Kidney epithelial cell (primary cell): ENCODE data around the gene ZNF778. TPM values are rescaled to one million over a fixed set of nuclear protein-coding genes. Genes with fewer than 3 reads are reported as not detected.

Experiments used
- DNase-seq: peaks from one replicate; pipeline ENCODE4 v3.0.0-alpha.2; 2010; ENCODE audit warnings: low read depth
- H3K27me3 ChIP-seq: 2 replicates; pipeline ENCODE4 v1.6.0; 2011; ENCODE audit warnings: low read length; ENCODE audit not compliant: control insufficient read depth, insufficient read depth
- H3K36me3 ChIP-seq: 2 replicates; pipeline ENCODE4 v1.5.1; 2011; ENCODE audit warnings: low read length; ENCODE audit not compliant: control insufficient read depth, insufficient read depth
- H3K4me3 ChIP-seq: 2 replicates; pipeline ENCODE4 v1.5.1; 2011; ENCODE audit warnings: low read depth, mild to moderate bottlenecking, control low read depth, low read length
- total RNA-seq: library from RNA; depleted of rRNA; stranded (reverse); fragments of >200 nt; gene quantifications from 2 replicates; pipeline ENCODE4 v1.2.3, GENCODE V29; 2015
- TF ChIP-seq, protein P1 (sequence below): IDR thresholded peaks from 2 replicates; pipeline ENCODE4 v1.5.1; 2011; ENCODE audit warnings: mild to moderate bottlenecking, moderate library complexity, low read length, control low read depth, inconsistent platforms; ENCODE audit not compliant: insufficient read depth, poor library complexity, severe bottlenecking

Gene ZNF778
- total RNA-seq, 1 donor from 2014 or later: 17.7 TPM

DNA sequence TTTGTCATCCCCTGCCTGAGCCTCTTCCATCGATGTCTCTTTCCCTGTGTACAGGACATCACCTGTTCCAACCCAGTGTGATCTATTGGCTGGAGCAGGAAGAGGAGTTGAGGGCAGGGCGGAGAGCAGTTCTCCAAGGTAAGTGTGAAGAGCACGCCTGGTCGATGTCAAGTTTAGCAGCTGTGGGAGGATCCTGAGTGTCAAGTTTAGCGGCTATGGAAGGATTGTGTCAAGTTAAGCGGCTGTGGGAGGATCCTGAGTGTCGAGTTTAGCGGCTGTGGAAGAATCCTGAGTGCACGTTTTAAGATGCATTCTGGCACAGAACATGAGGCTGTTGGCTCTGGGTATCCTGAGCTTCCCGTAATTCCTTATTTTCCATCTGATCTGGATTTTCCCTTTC is 7.2 kb downstream of the ZNF778 start:
- Histone ChIP-seq H3K36me3 (peaks cover 11% of the 10 kb centered on the region), H3K27me3 (no peaks in the 10 kb centered on the region)

DNA sequence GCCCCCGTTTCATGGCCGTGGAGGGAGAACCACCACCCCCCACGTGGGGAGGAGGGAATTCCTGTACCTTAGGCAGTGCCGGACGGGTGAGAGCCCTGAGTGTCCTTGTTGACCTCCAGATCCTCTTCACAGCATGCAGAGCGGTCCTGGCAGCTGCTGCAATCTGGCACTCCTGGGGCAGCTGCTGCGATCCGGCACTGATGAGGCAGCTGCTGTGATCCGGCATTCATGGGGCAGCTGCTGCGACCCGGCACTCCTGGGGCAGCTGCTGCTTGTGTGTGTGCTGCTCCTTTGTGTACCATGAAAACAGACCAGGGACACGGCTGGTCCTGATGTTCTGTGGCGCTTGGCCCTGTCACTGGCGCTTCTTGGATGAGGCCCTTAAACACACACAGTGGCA is 12.8 kb downstream of the ZNF778 start:
- no peak for DNase-seq
- Histone ChIP-seq H3K27me3 (no peaks in the 10 kb centered on the region), H3K36me3 (peaks cover 5% of the 10 kb centered on the region), H3K4me3 (no peak overlapping the region)
- TF ChIP-seq, protein P1, sequence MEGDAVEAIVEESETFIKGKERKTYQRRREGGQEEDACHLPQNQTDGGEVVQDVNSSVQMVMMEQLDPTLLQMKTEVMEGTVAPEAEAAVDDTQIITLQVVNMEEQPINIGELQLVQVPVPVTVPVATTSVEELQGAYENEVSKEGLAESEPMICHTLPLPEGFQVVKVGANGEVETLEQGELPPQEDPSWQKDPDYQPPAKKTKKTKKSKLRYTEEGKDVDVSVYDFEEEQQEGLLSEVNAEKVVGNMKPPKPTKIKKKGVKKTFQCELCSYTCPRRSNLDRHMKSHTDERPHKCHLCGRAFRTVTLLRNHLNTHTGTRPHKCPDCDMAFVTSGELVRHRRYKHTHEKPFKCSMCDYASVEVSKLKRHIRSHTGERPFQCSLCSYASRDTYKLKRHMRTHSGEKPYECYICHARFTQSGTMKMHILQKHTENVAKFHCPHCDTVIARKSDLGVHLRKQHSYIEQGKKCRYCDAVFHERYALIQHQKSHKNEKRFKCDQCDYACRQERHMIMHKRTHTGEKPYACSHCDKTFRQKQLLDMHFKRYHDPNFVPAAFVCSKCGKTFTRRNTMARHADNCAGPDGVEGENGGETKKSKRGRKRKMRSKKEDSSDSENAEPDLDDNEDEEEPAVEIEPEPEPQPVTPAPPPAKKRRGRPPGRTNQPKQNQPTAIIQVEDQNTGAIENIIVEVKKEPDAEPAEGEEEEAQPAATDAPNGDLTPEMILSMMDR: no peak

More for the DNA sequence above, 7.2 kb downstream of the ZNF778 start:
- TF ChIP-seq, protein P1: no peak
- H3K4me3 ChIP-seq: no peak overlapping the region
- no peak for DNase-seq

- no peak overlapping the region for H3K4me3 ChIP-seq
- TF ChIP-seq, protein P1: no peak
- no peak for DNase-seq
- peaks cover 2% of the 10 kb centered on the region for H3K36me3 ChIP-seq
- no peaks in the 10 kb centered on the region for H3K27me3 ChIP-seq
Observed at GRCh38 chr16:89232107-89232506, 14.6 kb downstream of the ZNF778 start.

GRCh38 chr16:89233678-89234490 is 16.4 kb downstream of the ZNF778 start:
- no peaks in the 10 kb centered on the region for H3K36me3 ChIP-seq
- no peak for DNase-seq
- TF ChIP-seq, protein P1: no peak

DNA sequence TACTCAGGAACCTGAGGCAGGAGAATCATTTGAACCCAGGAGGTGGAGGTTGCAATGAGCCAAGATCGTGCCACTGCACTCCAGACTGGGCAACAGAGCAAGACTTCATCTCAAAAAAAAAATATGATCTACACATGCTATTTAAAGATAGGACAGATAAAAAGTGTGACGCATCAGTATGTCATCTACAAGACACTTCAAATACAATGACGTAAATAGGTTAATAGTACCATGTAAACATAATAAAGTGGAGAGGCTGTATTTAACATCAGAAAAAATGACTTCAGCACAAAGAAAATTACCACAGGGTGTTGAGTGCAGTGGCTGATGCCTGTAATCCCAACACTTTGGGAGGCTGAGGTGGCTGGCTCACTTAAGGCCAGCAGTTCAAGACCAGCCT is 20.2 kb downstream of the ZNF778 start:
- Histone ChIP-seq H3K27me3 (no peaks in the 10 kb centered on the region), H3K36me3 (no peaks in the 10 kb centered on the region), H3K4me3 (no peak overlapping the region)
- no peak for DNase-seq
- TF ChIP-seq, protein P1: no peak

More at GRCh38 chr16:89233678-89234490, 16.4 kb downstream of the ZNF778 start:
- no peak overlapping the region for H3K4me3 ChIP-seq
- H3K27me3 ChIP-seq: no peaks in the 10 kb centered on the region
